Activated CD8-positive, alpha-beta memory T cell treated with anti-CD3 and anti-CD28 coated beads for 36 hours (primary cell): Measurements from ENCODE around the gene SREBF2. TPM values are rescaled to one million over a fixed set of nuclear protein-coding genes. Genes with fewer than 3 reads are reported as not detected.

ENCODE experiments used
- CTCF ChIA-PET: fragments of 350-600 bp; sonication (Branson Sonifier 250); formaldehyde crosslinking; loops from one replicate; lab custom pipeline; 2021; ENCODE audit warnings: antibody characterized with exemption; lab: Charles Lee
- POLR2A ChIA-PET: fragments of 350-600 bp; sonication (Branson Sonifier 250); formaldehyde crosslinking; loops from one replicate; lab custom pipeline; 2021; ENCODE audit warnings: antibody characterized with exemption; lab: Charles Lee
- total RNA-seq, 2 experiments: library from RNA; stranded (reverse); gene quantifications; one replicate each; pipeline ENCODE4 v1.2.3, GENCODE V29; 2021

Gene SREBF2
- total RNA-seq, 2 experiments from 2014 or later: 103 to 104 TPM

GRCh38 chr22:41833369-41834004 lies 582 bp downstream of the SREBF2 start:
- ChIA-PET CTCF (interaction anchor here (0.9 to 5.1 kb wide), 9 partner anchors 9 to 167 kb away, joined by 3 to 37 read pairs (median 4); partner anchors contain the start of gene CCDC134), POLR2A (interaction anchor here (0.5 to 2.6 kb wide), 13 partner anchors 9 to 113 kb away, joined by 3 to 31 read pairs (median 7); partner anchors contain the start of genes CCDC134, CENPM and TNFRSF13C)

GRCh38 chr22:41834005-41834944 lies 1.4 kb downstream of the SREBF2 start:
- ChIA-PET CTCF (interaction anchor here (1.3 to 5.1 kb wide), 6 partner anchors 9 to 92 kb away, joined by 3 to 37 read pairs (median 4); no protein-coding TSS in a partner anchor), POLR2A (interaction anchor here (1.2 to 2.6 kb wide), 5 partner anchors 8 to 106 kb away, joined by 4 to 16 read pairs (median 13); partner anchors contain the start of genes CCDC134 and TNFRSF13C)

- CTCF ChIA-PET: interaction anchor here (1.4 to 5.1 kb wide), 2 partner anchors 22 to 37 kb away, joined by 4 to 37 read pairs; no protein-coding TSS in a partner anchor
- POLR2A ChIA-PET: interaction anchor here (0.7 kb wide), 1 partner anchor 213 kb away, joined by 4 read pairs; no protein-coding TSS in a partner anchor
Measured at GRCh38 chr22:41835462-41835861, 2.6 kb downstream of the SREBF2 start.

GRCh38 chr22:41836551-41836950 lies 3.6 kb downstream of the SREBF2 start:
- ChIA-PET POLR2A (no interaction called here), CTCF (no interaction called here)

GRCh38 chr22:41838842-41839618 lies 6.1 kb downstream of the SREBF2 start:
- ChIA-PET POLR2A (interaction anchor here (0.6 kb wide), 1 partner anchor 237 kb away, joined by 4 read pairs; no protein-coding TSS in a partner anchor), CTCF (interaction anchor here (1.0 kb wide), 3 partner anchors 18 to 142 kb away, joined by 3 read pairs; no protein-coding TSS in a partner anchor)

- CTCF ChIA-PET: interaction anchor here (0.6 to 1.1 kb wide), 3 partner anchors 101 to 999 kb away, joined by 3 to 5 read pairs (median 3); no protein-coding TSS in a partner anchor
- POLR2A ChIA-PET: no interaction called here
Measured at GRCh38 chr22:41840216-41840615, 7.3 kb downstream of the SREBF2 start.

GRCh38 chr22:41841085-41841712 lies 8.3 kb downstream of the SREBF2 start:
- ChIA-PET CTCF (interaction anchor here (0.8 to 1.8 kb wide), 3 partner anchors 99 to 117 kb away, joined by 3 to 5 read pairs (median 5); no protein-coding TSS in a partner anchor), POLR2A (interaction anchor here (0.8 to 3.7 kb wide), 3 partner anchors 8 to 22 kb away, joined by 3 to 22 read pairs (median 16); partner anchors contain the start of gene SREBF2)

GRCh38 chr22:41842996-41843970 lies 10.4 kb downstream of the SREBF2 start:
- CTCF ChIA-PET: interaction anchor here (1.2 to 2.2 kb wide), 5 partner anchors 10 to 97 kb away, joined by 5 to 15 read pairs (median 6); no protein-coding TSS in a partner anchor
- POLR2A ChIA-PET: interaction anchor here (0.7 to 3.7 kb wide), 6 partner anchors 9 to 232 kb away, joined by 3 to 22 read pairs (median 9); partner anchors contain the start of gene SREBF2

GRCh38 chr22:41844036-41844435 lies 11.1 kb downstream of the SREBF2 start:
- CTCF ChIA-PET: interaction anchor here (1.7 to 2.2 kb wide), 3 partner anchors 12 to 82 kb away, joined by 6 to 15 read pairs (median 7); no protein-coding TSS in a partner anchor
- POLR2A ChIA-PET: interaction anchor here (2.1 to 3.7 kb wide), 4 partner anchors 11 to 19 kb away, joined by 6 to 22 read pairs (median 14); partner anchors contain the start of gene SREBF2

GRCh38 chr22:41844513-41844912 lies 11.6 kb downstream of the SREBF2 start:
- POLR2A ChIA-PET: interaction anchor here (2.1 to 3.7 kb wide), 4 partner anchors 11 to 18 kb away, joined by 6 to 22 read pairs (median 14); partner anchors contain the start of gene SREBF2
- CTCF ChIA-PET: no interaction called here

- POLR2A ChIA-PET: no interaction called here
- CTCF ChIA-PET: interaction anchor here (1.1 kb wide), 1 partner anchor 14 kb away, joined by 3 read pairs; no protein-coding TSS in a partner anchor
Measured at GRCh38 chr22:41845380-41846267, 12.7 kb downstream of the SREBF2 start.

GRCh38 chr22:41846268-41846987 lies 13.5 kb downstream of the SREBF2 start:
- ChIA-PET CTCF (interaction anchor here (0.7 to 1.1 kb wide), 2 partner anchors 13 to 79 kb away, joined by 3 read pairs; no protein-coding TSS in a partner anchor), POLR2A (no interaction called here)

GRCh38 chr22:41847300-41847699 lies 14.4 kb downstream of the SREBF2 start:
- ChIA-PET CTCF (interaction anchor here (0.8 to 1.1 kb wide), 2 partner anchors 16 to 94 kb away, joined by 3 to 5 read pairs; no protein-coding TSS in a partner anchor), POLR2A (interaction anchor here (1.0 to 1.1 kb wide), 2 partner anchors 15 to 47 kb away, joined by 3 to 4 read pairs; partner anchors contain the start of gene CCDC134)

- POLR2A ChIA-PET: no interaction called here
- CTCF ChIA-PET: no interaction called here
Measured at GRCh38 chr22:41848468-41848867, 15.6 kb downstream of the SREBF2 start.
